GM19468 (cell line): Measurements from ENCODE around the gene CCDC102B.
"Not testable (repeated sequence)": the region's sequence is repeated elsewhere in the genome, so short reads cannot be mapped to it uniquely, and the experiment has no call there.

ENCODE experiments used
- ATAC-seq: cut with Tn5 transposase; IDR thresholded peaks from one replicate; pipeline ENCODE4 v1.9.1; 2021; ENCODE audit warnings: mild to moderate bottlenecking, moderate library complexity, moderate number of reproducible peaks; ENCODE audit not compliant: unreplicated experiment; ENCODE audit errors: extremely low read depth

CCDC102B gene

GRCh38 chr18:68797871-68798270 is at the start of gene CCDC102B:
TSS of gene CCDC102B (plus strand) at chr18:68798080. CDS start at chr18:68836764, 38,684 bp downstream.
- no peak for ATAC-seq

GRCh38 chr18:68757126-68757525 is 40.8 kb upstream of the CCDC102B start:
- no peak for ATAC-seq

GRCh38 chr18:68759308-68759707 is 38.6 kb upstream of the CCDC102B start:
- ATAC-seq = no peak

GRCh38 chr18:68763083-68763482 is 34.8 kb upstream of the CCDC102B start:
- no peak for ATAC-seq

- no peak for ATAC-seq
Observed at GRCh38 chr18:68764016-68764415, 33.9 kb upstream of the CCDC102B start.

- no peak for ATAC-seq
Observed at GRCh38 chr18:68766433-68766832, 31.4 kb upstream of the CCDC102B start.

GRCh38 chr18:68769461-68769860 is 28.4 kb upstream of the CCDC102B start:
- no peak for ATAC-seq

GRCh38 chr18:68772268-68772667 is 25.6 kb upstream of the CCDC102B start:
- ATAC-seq = no peak

- no peak for ATAC-seq
Observed at GRCh38 chr18:68778280-68778886, 19.5 kb upstream of the CCDC102B start.

DNA sequence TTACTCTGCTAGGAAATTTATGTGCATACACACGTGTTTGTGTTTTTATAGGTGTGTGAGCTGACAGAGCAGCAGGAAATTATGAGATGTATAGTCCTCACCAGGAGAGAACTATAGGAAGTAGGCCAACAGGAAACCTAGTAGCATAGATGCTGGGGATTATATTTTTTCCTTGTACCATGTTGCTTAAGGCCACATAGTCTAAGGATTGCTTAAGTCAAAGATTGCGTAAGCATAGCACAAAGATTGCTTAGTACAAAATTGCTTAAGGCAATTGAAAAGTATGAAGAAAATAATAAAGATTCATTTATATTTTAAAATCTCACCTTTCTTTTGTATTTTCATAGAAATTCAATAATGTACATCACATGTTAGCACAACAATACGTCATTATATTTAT is 18.7 kb upstream of the CCDC102B start:
- ATAC-seq = no peak

- ATAC-seq = no peak
Observed at GRCh38 chr18:68780802-68781635, 16.9 kb upstream of the CCDC102B start.

- no peak for ATAC-seq
Observed at GRCh38 chr18:68783506-68783905, 14.4 kb upstream of the CCDC102B start.

DNA sequence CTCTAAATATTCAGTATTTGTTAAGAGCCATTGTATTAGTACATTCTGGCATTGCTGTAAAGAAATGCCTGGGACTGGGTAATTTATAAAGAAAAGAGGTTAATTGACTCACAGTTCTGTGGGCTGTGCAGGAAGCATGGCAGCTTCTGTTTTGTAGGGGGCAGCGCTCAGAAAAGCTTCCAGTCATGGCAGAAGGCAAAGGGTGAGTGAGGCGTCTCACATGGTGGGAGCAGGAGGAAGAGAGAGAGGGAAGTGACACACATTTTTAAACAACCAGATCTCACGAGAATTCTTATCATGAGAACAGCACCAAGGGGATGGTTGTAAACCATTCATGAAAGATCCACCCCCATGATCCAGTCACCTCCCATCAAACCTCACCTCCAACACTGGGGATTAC is 13.8 kb upstream of the CCDC102B start:
- no peak for ATAC-seq

DNA sequence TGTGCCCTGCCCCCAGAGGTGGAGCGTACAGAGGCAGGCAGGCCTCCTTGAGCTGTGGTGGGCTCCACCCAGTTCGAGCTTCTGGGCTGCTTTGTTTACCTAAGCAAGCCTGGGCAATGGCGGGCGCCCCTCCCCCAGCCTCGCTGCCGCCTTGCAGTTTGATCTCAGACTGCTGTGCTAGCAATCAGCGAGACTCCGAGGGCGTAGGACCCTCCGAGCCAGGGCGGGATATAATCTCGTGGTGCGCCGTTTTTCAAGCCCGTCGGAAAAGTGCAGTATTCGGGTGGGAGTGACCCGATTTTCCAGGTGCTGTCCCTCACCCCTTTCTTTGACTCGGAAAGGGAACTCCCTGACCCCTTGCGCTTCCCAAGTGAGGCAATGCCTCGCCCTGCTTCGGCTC is 7.6 kb upstream of the CCDC102B start:
- ATAC-seq = not testable (repeated sequence)

- no peak for ATAC-seq
Observed at GRCh38 chr18:68791801-68792200, 6.1 kb upstream of the CCDC102B start.

DNA sequence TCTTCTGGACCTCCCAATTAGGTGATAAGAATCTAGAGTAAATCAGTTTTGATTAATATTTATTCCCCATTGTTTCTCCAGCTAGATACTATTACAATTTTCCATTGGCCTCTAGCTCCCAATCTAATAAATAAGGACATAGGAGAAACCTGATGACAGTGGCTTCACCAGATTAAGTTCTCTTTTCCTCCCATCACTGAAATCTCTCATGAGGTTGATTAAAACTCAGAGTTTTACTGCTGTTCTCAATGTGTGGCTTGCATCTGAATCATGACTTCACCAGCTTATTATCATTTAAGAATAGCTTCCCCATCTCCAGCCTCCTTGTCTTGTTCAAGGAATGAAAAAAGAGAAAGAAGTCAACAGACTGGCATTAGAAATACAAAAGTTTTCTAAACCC is 3.9 kb upstream of the CCDC102B start:
- ATAC-seq = no peak

- no peak for ATAC-seq
Observed at GRCh38 chr18:68796936-68797690, 767 bp upstream of the CCDC102B start.

DNA sequence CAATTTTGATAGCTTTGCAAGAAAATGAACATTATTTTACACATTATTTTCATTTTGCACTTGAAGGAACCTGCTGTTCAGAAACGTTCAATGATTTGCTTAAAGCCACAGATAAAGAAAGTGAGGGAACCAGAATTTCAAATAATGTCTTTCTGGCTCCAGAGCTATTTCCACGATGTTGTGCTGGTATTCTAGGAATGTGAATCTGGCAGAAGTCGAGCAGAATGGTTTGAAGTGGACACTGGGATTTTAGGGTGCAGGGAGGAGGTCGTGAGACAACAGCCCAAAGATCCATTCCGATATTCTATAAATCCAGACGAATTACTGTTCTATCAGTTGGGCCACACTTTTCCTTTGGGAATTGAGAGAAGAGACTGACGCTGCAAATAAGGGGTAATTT is 2.2 kb downstream of the CCDC102B start:
- no peak for ATAC-seq

- no peak for ATAC-seq
Observed at GRCh38 chr18:68803356-68803755, 5.5 kb downstream of the CCDC102B start.

DNA sequence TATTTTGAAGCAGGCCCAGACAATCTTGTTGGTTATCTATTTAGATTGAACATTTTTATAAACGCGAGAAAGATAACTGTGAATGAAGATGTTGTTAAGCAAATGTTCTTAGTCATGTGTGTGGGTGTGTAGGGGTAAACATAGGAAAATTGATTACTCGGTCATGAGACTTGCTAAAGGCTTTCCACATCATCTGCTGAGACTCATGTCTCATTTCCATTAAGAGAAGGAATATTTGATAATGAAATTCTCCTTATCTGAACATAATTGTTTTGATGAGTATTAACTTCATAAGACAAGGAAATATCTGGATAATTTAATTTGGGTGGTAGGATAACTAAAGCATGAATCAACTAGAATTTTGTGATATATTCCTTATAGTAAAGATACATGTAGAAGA is 19.7 kb downstream of the CCDC102B start:
- no peak for ATAC-seq

- ATAC-seq = no peak
Observed at GRCh38 chr18:68818584-68818983, 20.7 kb downstream of the CCDC102B start.
